Stomach (tissue), 9 donors: ENCODE measurements around the gene POMT2. TPM values are rescaled to one million over a fixed set of nuclear protein-coding genes. Genes with fewer than 3 reads are reported as not detected.

Experiments used
- DNase-seq, 2 donors: peaks; one replicate each; pipeline versions ENCODE4 v3.0.0 to v3.0.0-alpha.2; 2013 to 2019
- H3K27ac ChIP-seq, 5 donors: fragments of 200-600 bp in 4 of 5; sonication (generic) in 4 of 5; one replicate each; pipeline ENCODE4 v1.5.1; 2013 to 2019; ENCODE audit warnings: mild to moderate bottlenecking in 1 of 5, moderate library complexity in 1 of 5
- H3K27me3 ChIP-seq, 3 donors: fragments of 200-600 bp; sonication (generic); one replicate each; pipeline ENCODE4 v1.5.1; 2017 to 2019; ENCODE audit warnings: mixed run types in 1 of 3
- H3K36me3 ChIP-seq, 4 donors: fragments of 200-600 bp; sonication (generic); 1 replicate in 3 of 4; 2 replicates in 1 of 4; pipeline ENCODE4 v1.5.1; 2016 to 2019
- H3K4me1 ChIP-seq, 4 donors: fragments of 200-600 bp; sonication (generic); one replicate each; pipeline ENCODE4 v1.5.1; 2016 to 2019
- H3K4me3 ChIP-seq, 4 donors: fragments of 200-600 bp; sonication (generic) in 3 of 4; one replicate each; pipeline ENCODE4 v1.5.1; 2016 to 2019; ENCODE audit warnings: mild to moderate bottlenecking in 1 of 4
- H3K9me3 ChIP-seq, 4 donors: fragments of 200-600 bp; sonication (generic); one replicate each; pipeline ENCODE4 v1.5.1; 2016 to 2019
- EP300 ChIP-seq: sonication (generic); formaldehyde crosslinking; IDR thresholded peaks from one replicate; pipeline ENCODE4 v1.6.1; 2017; ENCODE audit warnings: antibody characterized with exemption
- POLR2A ChIP-seq, 4 donors: fragments of 450-650 bp; IDR thresholded peaks; one replicate each; pipeline ENCODE4 v1.6.1; 2016; ENCODE audit warnings: antibody characterized with exemption in 4 of 4, control low read depth in 2 of 4, mild to moderate bottlenecking in 1 of 4, moderate library complexity in 1 of 4
- POLR2AphosphoS5 ChIP-seq, 3 donors: sonication (generic); formaldehyde crosslinking; IDR thresholded peaks; one replicate each; pipeline ENCODE4 v1.6.1; 2016; ENCODE audit warnings: antibody characterized with exemption in 3 of 3
- WGBS, 5 donors: extraction: QIAGEN DNeasy Blood & Tissue Kit in 3 of 5; methylation state at CpG; one replicate each; pipeline versions ENCODE4 v1.1.5 to v1.1.7; 2013 to 2018; 5-methylcytosine and 5-hydroxymethylcytosine counted together
- intact Hi-C: fragments of 100-400 bp; cut with DNase I; formaldehyde crosslinking; loops from one replicate; pipeline ENCODE4 v1.15.1; 2023; ENCODE audit warnings: low total_unique reads
- polyA plus RNA-seq, 3 donors: library from polyadenylated mRNA; stranded (reverse); fragments of 200-250 nt; gene quantifications; one replicate each; pipeline ENCODE4 v1.2.3, GENCODE V29; 2013
- small RNA-seq, 4 donors: library from RNA; depleted of rRNA; stranded (forward); fragments of <200 nt; gene quantifications; one replicate each; pipeline ENCODE3, GENCODE V24; 2016
- total RNA-seq, 5 donors: library from RNA; depleted of rRNA; stranded (reverse); fragments of >200 nt; gene quantifications; one replicate each; pipeline versions ENCODE4 v1.1.0 to v1.2.3, GENCODE V29; 2014 to 2016
- TF ChIP-seq, protein P1 (sequence below), 7 experiments: fragments of 450-650 bp in 4 of 7; fragments of 200-600 bp in 3 of 7; sonication (generic) in 3 of 7; IDR thresholded peaks; one replicate each; pipeline ENCODE4 v1.5.1; 2016 to 2019; ENCODE audit warnings: antibody characterized with exemption in 7 of 7, control low read depth in 2 of 7, mild to moderate bottlenecking in 1 of 7
- donor health status: healthy with polysubstance abuse.
- donor health status: Bipolar disorder and iron deficiency.
- donor health status: healthy.

Gene POMT2
- total and polyA plus RNA-seq, 8 donors: 7.3 to 33.8 (median 12.2) TPM

DNA sequence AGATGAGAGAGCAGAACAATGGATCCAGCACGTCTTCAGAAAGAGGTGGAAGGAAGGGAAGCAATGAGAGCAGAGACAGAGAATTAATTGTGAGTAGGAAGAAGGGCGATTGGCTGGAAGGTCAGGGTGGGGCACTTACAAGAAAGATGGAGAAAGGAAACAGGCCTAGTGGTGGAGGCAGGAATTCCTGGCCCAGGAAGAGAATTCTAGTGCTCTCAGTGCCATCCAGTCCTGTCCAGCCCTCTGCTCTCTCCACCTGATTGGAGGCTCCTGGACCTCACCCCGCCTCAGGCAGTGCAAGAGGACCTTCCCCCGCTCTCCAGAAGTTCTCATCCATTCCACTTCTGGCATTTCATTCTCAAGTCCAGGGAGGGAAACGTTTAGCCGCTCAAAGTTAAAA is 92.6 kb downstream of the POMT2 start:
- Histone ChIP-seq H3K4me1 (no peaks in the 10 kb centered on the region), H3K36me3 (no peaks in the 10 kb centered on the region), H3K27ac (no peak overlapping the region), H3K4me3 (no peak overlapping the region), H3K27me3 (peaks cover 0 to 19% (median 0%) of the 10 kb centered on the region in 3 donors), H3K9me3 (peaks cover 0 to 9% (median 3%) of the 10 kb centered on the region in 4 donors)
- TF ChIP-seq POLR2A (IDR thresholded peaks at IDR 0.05) (no peak), POLR2AphosphoS5 (IDR thresholded peaks at IDR 0.05) (no peak), EP300 (no peak)
- TF ChIP-seq, protein P1, sequence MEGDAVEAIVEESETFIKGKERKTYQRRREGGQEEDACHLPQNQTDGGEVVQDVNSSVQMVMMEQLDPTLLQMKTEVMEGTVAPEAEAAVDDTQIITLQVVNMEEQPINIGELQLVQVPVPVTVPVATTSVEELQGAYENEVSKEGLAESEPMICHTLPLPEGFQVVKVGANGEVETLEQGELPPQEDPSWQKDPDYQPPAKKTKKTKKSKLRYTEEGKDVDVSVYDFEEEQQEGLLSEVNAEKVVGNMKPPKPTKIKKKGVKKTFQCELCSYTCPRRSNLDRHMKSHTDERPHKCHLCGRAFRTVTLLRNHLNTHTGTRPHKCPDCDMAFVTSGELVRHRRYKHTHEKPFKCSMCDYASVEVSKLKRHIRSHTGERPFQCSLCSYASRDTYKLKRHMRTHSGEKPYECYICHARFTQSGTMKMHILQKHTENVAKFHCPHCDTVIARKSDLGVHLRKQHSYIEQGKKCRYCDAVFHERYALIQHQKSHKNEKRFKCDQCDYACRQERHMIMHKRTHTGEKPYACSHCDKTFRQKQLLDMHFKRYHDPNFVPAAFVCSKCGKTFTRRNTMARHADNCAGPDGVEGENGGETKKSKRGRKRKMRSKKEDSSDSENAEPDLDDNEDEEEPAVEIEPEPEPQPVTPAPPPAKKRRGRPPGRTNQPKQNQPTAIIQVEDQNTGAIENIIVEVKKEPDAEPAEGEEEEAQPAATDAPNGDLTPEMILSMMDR (IDR thresholded peaks at IDR 0.05): no peak
- no peak for DNase-seq
- intact Hi-C loops: no loop called here
- 41 to 71% (median 65%) methylated on average over 6 of the region's 6 CpGs for WGBS, 5 donors

DNA sequence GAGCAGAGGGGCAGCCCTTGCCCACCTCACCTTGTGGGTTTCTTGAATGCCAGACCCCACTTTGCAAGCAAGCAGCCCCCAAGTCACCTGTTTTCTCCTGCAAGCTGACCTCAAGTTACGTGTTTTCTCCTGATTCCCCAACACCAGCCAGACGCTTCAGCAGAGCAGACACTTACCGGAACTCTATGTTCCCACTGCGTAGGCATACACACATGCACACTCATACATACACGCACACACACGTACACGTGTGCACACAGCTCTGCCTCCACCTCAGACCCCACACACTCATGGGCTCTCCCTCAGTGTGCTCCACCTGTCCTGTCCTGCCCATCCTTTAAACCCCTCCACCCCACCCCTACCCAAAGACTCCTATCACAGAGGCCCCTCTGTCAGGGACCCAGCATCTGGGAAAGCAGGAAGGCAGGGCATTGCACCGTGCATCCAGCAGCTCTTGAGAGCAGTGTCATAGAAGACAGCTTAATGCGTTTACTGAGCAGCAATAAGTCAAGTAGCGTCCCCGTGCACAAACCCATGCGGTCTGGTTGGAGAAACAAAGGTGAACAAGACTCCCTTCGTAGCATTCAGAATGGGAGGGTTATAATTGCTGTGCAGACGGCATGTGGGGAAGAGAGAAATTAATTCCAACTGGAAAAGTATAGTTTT is 94.7 kb downstream of the POMT2 start:
- DNase-seq: no peak
- H3K4me3 ChIP-seq: no peak overlapping the region
- WGBS, 5 donors: 76 to 84% (median 83%) methylated on average over 14 of the region's 14 CpGs
- H3K4me1 ChIP-seq: no peaks in the 10 kb centered on the region
- H3K27me3 ChIP-seq: peaks cover 0 to 29% (median 0%) of the 10 kb centered on the region in 3 donors
- H3K27ac ChIP-seq: no peak overlapping the region
- H3K36me3 ChIP-seq: no peaks in the 10 kb centered on the region
- H3K9me3 ChIP-seq: peaks cover 0 to 4% (median 2%) of the 10 kb centered on the region in 4 donors
- intact Hi-C loops: no loop called here
- TF ChIP-seq EP300 (no peak), POLR2A (IDR thresholded peaks at IDR 0.05) (no peak), POLR2AphosphoS5 (IDR thresholded peaks at IDR 0.05) (no peak)
- TF ChIP-seq, protein P1 (IDR thresholded peaks at IDR 0.05): no peak

DNA sequence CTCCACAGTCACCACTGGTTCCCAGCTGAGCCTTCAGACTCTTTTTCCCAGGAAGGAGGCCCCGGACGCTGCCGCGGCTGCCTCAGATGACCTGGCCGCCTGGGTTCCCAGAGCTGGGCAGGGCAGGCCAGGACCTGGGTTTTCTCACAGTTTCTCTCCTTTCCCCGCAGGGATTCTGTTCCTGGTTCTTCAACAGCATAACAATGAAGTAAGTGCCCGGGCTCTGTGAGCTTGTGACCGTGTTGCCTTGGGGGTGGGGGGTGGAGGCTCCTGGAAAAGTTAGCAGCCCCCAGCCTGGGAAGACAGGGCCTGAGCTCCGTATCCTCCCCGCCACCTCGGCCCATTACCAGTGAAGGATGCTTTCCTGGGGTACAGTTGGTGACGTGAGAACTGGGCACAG is 95.4 kb downstream of the POMT2 start:
- Histone ChIP-seq H3K4me1 (no peaks in the 10 kb centered on the region), H3K4me3 (no peak overlapping the region), H3K9me3 (no peaks in the 10 kb centered on the region), H3K27me3 (peaks cover 0 to 34% (median 0%) of the 10 kb centered on the region in 3 donors), H3K36me3 (no peaks in the 10 kb centered on the region), H3K27ac (no peak overlapping the region)
- WGBS, 5 donors: 71 to 77% (median 74%) methylated on average over 12 of the region's 12 CpGs
- DNase-seq: no peak
- TF ChIP-seq POLR2A (IDR thresholded peaks at IDR 0.05): no peak
- TF ChIP-seq, protein P1 (IDR thresholded peaks at IDR 0.05): no peak
- no peak for TF ChIP-seq POLR2AphosphoS5 (IDR thresholded peaks at IDR 0.05)
- TF ChIP-seq EP300: no peak
- intact Hi-C loops: no loop called here

Small RNA genes lying within 50 kb of the gene (small RNA-seq; reads per million reads assigned to genes)
- 0 reads per million in 4 donors for gene MIR1260A

Other genes starting within 250 kb of the POMT2 start
- gene CIPC, start 222.6 kb downstream of the POMT2 start, total RNA-seq: 10 to 100 TPM; 12.7 to 81.1 (median 32.2) TPM
- 10 to 100 TPM in 1 of 3 donors, 1 to 10 TPM in 2; 6.0 to 10.6 (median 6.1) TPM for gene CIPC, start 222.6 kb downstream of the POMT2 start, polyA plus RNA-seq
- gene ZDHHC22, start 179.1 kb downstream of the POMT2 start, total RNA-seq: under 1 TPM in 1 of 5 donors, not detected in 4; 0.18 TPM
- gene ZDHHC22, start 179.1 kb downstream of the POMT2 start, polyA plus RNA-seq: under 1 TPM in 1 of 3 donors, not detected in 2; 0.08 TPM
- gene TMEM63C, start 139.1 kb downstream of the POMT2 start, total RNA-seq: 1 to 10 TPM in 2 of 5 donors, under 1 TPM in 2, not detected in 1; 0.14 to 8.8 (median 2.7) TPM
- gene TMEM63C, start 139.1 kb downstream of the POMT2 start, polyA plus RNA-seq: 1 to 10 TPM in 1 of 3 donors, under 1 TPM in 1, not detected in 1; 0.31 to 2.1 TPM
- 10 to 100 TPM in 1 of 5 donors, 1 to 10 TPM in 2, under 1 TPM in 1, not detected in 1; 0.18 to 47.2 (median 5.6) TPM for gene NGB, start 49.7 kb downstream of the POMT2 start, total RNA-seq
- under 1 TPM in 1 of 3 donors, not detected in 2; 0.53 TPM for gene NGB, start 49.7 kb downstream of the POMT2 start, polyA plus RNA-seq
- 10 to 100 TPM in 3 of 5 donors, 1 to 10 TPM in 2; 5.8 to 30.9 (median 10.7) TPM for gene GSTZ1, start 153 bp upstream of the POMT2 start, total RNA-seq
- 10 to 100 TPM; 25.2 to 39.2 (median 28.6) TPM for gene GSTZ1, start 153 bp upstream of the POMT2 start, polyA plus RNA-seq
- gene TMED8, start 56.2 kb upstream of the POMT2 start, total RNA-seq: 10 to 100 TPM in 2 of 5 donors, 1 to 10 TPM in 3; 1.7 to 15.8 (median 9.1) TPM
- gene TMED8, start 56.2 kb upstream of the POMT2 start, polyA plus RNA-seq: 1 to 10 TPM; 2.7 to 5.3 (median 4.3) TPM
- gene SAMD15, start 56.5 kb upstream of the POMT2 start, total RNA-seq: 1 to 10 TPM in 1 of 5 donors, under 1 TPM in 2, not detected in 2; under 0.01 to 1.4 (median 0.73) TPM
- gene SAMD15, start 56.5 kb upstream of the POMT2 start, polyA plus RNA-seq: under 1 TPM; 0.10 to 0.87 (median 0.31) TPM
- under 1 TPM in 1 of 5 donors, not detected in 4; 0.18 TPM for gene NOXRED1, start 102.6 kb upstream of the POMT2 start, total RNA-seq
- under 1 TPM in 2 of 3 donors, not detected in 1; 0.08 to 0.46 TPM for gene NOXRED1, start 102.6 kb upstream of the POMT2 start, polyA plus RNA-seq
- gene VIPAS39, start 136.7 kb upstream of the POMT2 start, total RNA-seq: 10 to 100 TPM in 4 of 5 donors, 1 to 10 TPM in 1; 7.2 to 53.1 (median 20.2) TPM
- 10 to 100 TPM in 1 of 3 donors, 1 to 10 TPM in 2; 6.3 to 11.0 (median 9.3) TPM for gene VIPAS39, start 136.7 kb upstream of the POMT2 start, polyA plus RNA-seq
- 100 to 1,000 TPM in 1 of 5 donors, 10 to 100 TPM in 4; 47.2 to 109 (median 76.4) TPM for gene AHSA1, start 137.2 kb upstream of the POMT2 start, total RNA-seq
- gene AHSA1, start 137.2 kb upstream of the POMT2 start, polyA plus RNA-seq: 10 to 100 TPM; 73.7 to 95.3 (median 78.5) TPM
- gene ISM2, start 177.9 kb upstream of the POMT2 start, total RNA-seq: under 1 TPM in 1 of 5 donors, not detected in 4; 0.37 TPM
- gene ISM2, start 177.9 kb upstream of the POMT2 start, polyA plus RNA-seq: under 1 TPM in 1 of 3 donors, not detected in 2; 0.23 TPM